ENCODE data around the gene GPR6. TPM values are rescaled to one million over a fixed set of nuclear protein-coding genes. Genes with fewer than 3 reads are reported as not detected.

GPR6 gene, protein sequence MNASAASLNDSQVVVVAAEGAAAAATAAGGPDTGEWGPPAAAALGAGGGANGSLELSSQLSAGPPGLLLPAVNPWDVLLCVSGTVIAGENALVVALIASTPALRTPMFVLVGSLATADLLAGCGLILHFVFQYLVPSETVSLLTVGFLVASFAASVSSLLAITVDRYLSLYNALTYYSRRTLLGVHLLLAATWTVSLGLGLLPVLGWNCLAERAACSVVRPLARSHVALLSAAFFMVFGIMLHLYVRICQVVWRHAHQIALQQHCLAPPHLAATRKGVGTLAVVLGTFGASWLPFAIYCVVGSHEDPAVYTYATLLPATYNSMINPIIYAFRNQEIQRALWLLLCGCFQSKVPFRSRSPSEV
- not detected for total RNA-seq (ENCODE audit: unreplicated experiment)
- long read RNA-seq = 0 reads

DNA sequence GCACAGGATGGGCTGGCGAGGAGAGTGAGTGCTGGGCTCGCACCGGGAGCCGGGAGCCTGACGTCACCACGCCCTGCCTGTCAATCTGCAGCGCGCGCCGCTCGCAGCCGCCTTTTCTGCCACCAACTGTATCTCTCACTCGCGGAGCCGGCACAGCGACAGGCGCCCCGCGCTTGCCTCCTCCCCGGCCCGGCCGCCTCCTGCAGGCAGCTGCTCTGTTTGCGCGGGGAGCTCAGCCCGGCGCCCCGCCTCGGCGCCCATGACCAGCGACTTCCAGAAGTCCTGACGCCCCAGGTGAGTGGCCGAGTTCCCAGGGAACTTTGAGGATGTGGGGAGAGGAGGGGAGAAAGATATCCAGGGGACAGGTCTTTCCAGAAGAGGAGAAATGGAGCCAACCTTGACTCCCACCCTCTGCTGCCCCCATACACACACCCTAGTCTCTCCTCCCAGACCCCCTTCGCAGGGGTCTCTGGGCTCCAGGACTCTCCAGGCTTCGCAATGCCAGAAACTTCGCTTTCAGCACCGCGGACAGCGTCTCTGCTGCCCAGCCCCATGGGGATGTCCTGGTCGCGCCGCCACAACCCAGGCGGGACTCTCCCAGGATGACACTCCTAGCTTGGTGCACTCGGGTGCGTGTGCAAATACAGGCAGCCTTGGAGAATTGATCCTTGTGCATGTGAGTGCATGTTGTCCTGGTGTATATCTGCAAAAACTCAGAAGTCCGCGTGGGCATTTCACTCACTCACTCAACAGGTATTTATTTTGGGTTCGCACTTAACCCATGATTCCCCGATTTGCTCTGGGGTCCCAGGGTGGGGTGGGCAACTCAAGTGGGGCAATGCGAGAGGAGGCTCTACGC is at the start of gene GPR6:
Gene GPR6, plus strand, starts transcription at position 138 of the 859 bp plus-strand sequence. CDS start 802 bp downstream, outside the sequence.
- Mint-ChIP-seq H3K4me3 (ENCODE audit: unreplicated experiment) (peak within 1 kb of the TSS; percentile 96), H3K9me3 (ENCODE audit: unreplicated experiment) (no peaks in the 10 kb centered on the region), H3K27me3 (ENCODE audit: unreplicated experiment) (peaks cover 6% of the 10 kb centered on the region), H3K27ac (ENCODE audit: unreplicated experiment) (peak within 1 kb of the TSS; percentile 59), H3K4me1 (ENCODE audit: low read depth, unreplicated experiment) (no peaks in the 10 kb centered on the region), H3K36me3 (ENCODE audit: unreplicated experiment) (no peaks in the 10 kb centered on the region)
- TF ChIP-seq, protein P1, sequence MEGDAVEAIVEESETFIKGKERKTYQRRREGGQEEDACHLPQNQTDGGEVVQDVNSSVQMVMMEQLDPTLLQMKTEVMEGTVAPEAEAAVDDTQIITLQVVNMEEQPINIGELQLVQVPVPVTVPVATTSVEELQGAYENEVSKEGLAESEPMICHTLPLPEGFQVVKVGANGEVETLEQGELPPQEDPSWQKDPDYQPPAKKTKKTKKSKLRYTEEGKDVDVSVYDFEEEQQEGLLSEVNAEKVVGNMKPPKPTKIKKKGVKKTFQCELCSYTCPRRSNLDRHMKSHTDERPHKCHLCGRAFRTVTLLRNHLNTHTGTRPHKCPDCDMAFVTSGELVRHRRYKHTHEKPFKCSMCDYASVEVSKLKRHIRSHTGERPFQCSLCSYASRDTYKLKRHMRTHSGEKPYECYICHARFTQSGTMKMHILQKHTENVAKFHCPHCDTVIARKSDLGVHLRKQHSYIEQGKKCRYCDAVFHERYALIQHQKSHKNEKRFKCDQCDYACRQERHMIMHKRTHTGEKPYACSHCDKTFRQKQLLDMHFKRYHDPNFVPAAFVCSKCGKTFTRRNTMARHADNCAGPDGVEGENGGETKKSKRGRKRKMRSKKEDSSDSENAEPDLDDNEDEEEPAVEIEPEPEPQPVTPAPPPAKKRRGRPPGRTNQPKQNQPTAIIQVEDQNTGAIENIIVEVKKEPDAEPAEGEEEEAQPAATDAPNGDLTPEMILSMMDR (IDR thresholded peaks at IDR 0.05; ENCODE audit: partially characterized antibody, unreplicated experiment) = no peak
- DNase-seq = peak; percentile 85

GRCh38 chr6:109934293-109934692 is 43.8 kb upstream of the GPR6 start:
- DNase-seq = no peak
- H3K27ac Mint-ChIP-seq (ENCODE audit: unreplicated experiment) = no peak overlapping the region
- no peak overlapping the region for H3K4me3 Mint-ChIP-seq (ENCODE audit: unreplicated experiment)
- H3K4me1 Mint-ChIP-seq (ENCODE audit: low read depth, unreplicated experiment) = no peaks in the 10 kb centered on the region
- no peaks in the 10 kb centered on the region for H3K27me3 Mint-ChIP-seq (ENCODE audit: unreplicated experiment)
- no peaks in the 10 kb centered on the region for H3K9me3 Mint-ChIP-seq (ENCODE audit: unreplicated experiment)
- peaks cover 1% of the 10 kb centered on the region for H3K36me3 Mint-ChIP-seq (ENCODE audit: unreplicated experiment)
- TF ChIP-seq, protein P1 (IDR thresholded peaks at IDR 0.05; ENCODE audit: partially characterized antibody, unreplicated experiment) = no peak

DNA sequence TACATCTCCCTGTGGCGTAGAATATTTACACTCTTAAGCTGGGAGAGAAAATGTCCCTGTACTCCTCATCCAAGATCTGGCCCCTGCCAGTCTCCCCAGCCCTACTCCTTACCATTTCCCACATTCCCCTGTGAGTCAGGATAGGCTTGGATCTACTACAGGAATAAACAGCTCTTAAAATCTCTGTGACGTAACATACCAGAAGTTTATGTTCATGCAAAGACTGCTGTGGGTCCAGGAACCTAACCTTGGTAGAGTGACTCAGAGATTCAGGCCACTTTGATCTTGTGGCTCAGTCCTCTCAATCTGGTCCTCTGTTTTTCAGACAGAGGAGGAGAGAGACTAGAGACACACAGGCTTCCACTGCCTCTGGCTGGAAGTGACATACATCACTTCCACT is 38.5 kb upstream of the GPR6 start:
- Mint-ChIP-seq H3K4me1 (ENCODE audit: low read depth, unreplicated experiment) (no peaks in the 10 kb centered on the region), H3K36me3 (ENCODE audit: unreplicated experiment) (peaks cover 4% of the 10 kb centered on the region), H3K4me3 (ENCODE audit: unreplicated experiment) (no peak overlapping the region), H3K27ac (ENCODE audit: unreplicated experiment) (no peak overlapping the region), H3K27me3 (ENCODE audit: unreplicated experiment) (no peaks in the 10 kb centered on the region), H3K9me3 (ENCODE audit: unreplicated experiment) (no peaks in the 10 kb centered on the region)
- DNase-seq = no peak
- TF ChIP-seq, protein P1 (IDR thresholded peaks at IDR 0.05; ENCODE audit: partially characterized antibody, unreplicated experiment) = no peak

GRCh38 chr6:109944448-109944847 is 33.7 kb upstream of the GPR6 start:
- Mint-ChIP-seq H3K4me3 (ENCODE audit: unreplicated experiment) (no peak overlapping the region), H3K9me3 (ENCODE audit: unreplicated experiment) (no peaks in the 10 kb centered on the region), H3K27ac (ENCODE audit: unreplicated experiment) (no peak overlapping the region), H3K36me3 (ENCODE audit: unreplicated experiment) (peaks cover 1% of the 10 kb centered on the region), H3K27me3 (ENCODE audit: unreplicated experiment) (peaks cover 3% of the 10 kb centered on the region), H3K4me1 (ENCODE audit: low read depth, unreplicated experiment) (no peaks in the 10 kb centered on the region)
- TF ChIP-seq, protein P1 (IDR thresholded peaks at IDR 0.05; ENCODE audit: partially characterized antibody, unreplicated experiment) = no peak
- no peak for DNase-seq

Data from glutamatergic neuron (in vitro differentiated cells).